SK-N-SH (cell line): ENCODE results near the gene AGRP. TPM values are rescaled to one million over a fixed set of nuclear protein-coding genes. Genes with fewer than 3 reads are reported as not detected.

ENCODE experiments used
- CTCF ChIA-PET: fragments of 300-600, 350-600 bp; formaldehyde crosslinking; extraction: SDS; loops from one replicate; lab custom pipeline; 2021; lab: Yijun Ruan, JAX
- POLR2A ChIA-PET: fragments of 350-600 bp; sonication (Branson Sonifier 250); formaldehyde crosslinking; extraction: SDS; loops from one replicate; lab custom pipeline; 2020; ENCODE audit warnings: antibody characterized with exemption, inconsistent platforms; lab: Yijun Ruan, JAX
- DNase-seq: peaks from one replicate; pipeline ENCODE4 v3.0.0; 2012
- H2AFZ ChIP-seq: fragments of 200-600 bp; sonication (generic); 2 replicates; pipeline ENCODE4 v1.8.1; 2016; ENCODE audit warnings: antibody characterized with exemption, mild to moderate bottlenecking, low read depth
- H3F3A ChIP-seq: fragments of 200-600 bp; sonication (generic); replicated peaks from 2 replicates; pipeline ENCODE3; 2016; ENCODE audit warnings: antibody characterized with exemption, mild to moderate bottlenecking; ENCODE audit not compliant: insufficient read depth
- H3K27ac ChIP-seq, 2 experiments: fragments of 200-500 bp in 1 of 2; fragments of 200-600 bp in 1 of 2; sonication (Bioruptor generic) in 1 of 2; sonication (generic), shearing (Covaris generic) in 1 of 2; 2 replicates each; pipeline versions ENCODE4 v1.5.1 to v1.6.1; 2014 to 2016; ENCODE audit warnings: low read depth in 2 of 2, inconsistent platforms in 1 of 2, low read length in 1 of 2, mild to moderate bottlenecking in 1 of 2, mixed read lengths in 1 of 2
- H3K27me3 ChIP-seq: fragments of 200-600 bp; sonication (generic), shearing (Covaris generic); 2 replicates; pipeline ENCODE4 v1.6.1; 2016; ENCODE audit warnings: mixed run types; ENCODE audit not compliant: insufficient read depth
- H3K36me3 ChIP-seq, 2 experiments: fragments of 200-500 bp in 1 of 2; fragments of 200-600 bp in 1 of 2; sonication (Bioruptor generic) in 1 of 2; sonication (generic) in 1 of 2; replicated peaks in 1 of 2; 2 replicates each; pipeline versions ENCODE3 to v1.5.1; 2014 to 2016; ENCODE audit warnings: low read length in 1 of 2, mild to moderate bottlenecking in 1 of 2; ENCODE audit not compliant: insufficient read depth in 2 of 2, control insufficient read depth in 1 of 2
- H3K4me1 ChIP-seq, 2 experiments: fragments of 200-500 bp in 1 of 2; fragments of 200-600 bp in 1 of 2; sonication (Bioruptor generic) in 1 of 2; sonication (generic), shearing (Covaris generic) in 1 of 2; 2 replicates each; pipeline versions ENCODE4 v1.5.1 to v1.6.1; 2014 to 2016; ENCODE audit warnings: low read depth in 1 of 2, low read length in 1 of 2, mixed run types in 1 of 2; ENCODE audit not compliant: insufficient read depth in 2 of 2, control insufficient read depth in 1 of 2
- H3K4me2 ChIP-seq: fragments of 200-600 bp; sonication (generic), shearing (Covaris generic); 2 replicates; pipeline ENCODE4 v1.6.1; 2017; ENCODE audit warnings: mixed run types
- H3K4me3 ChIP-seq, 2 experiments: fragments of 200-500 bp in 1 of 2; fragments of 200-600 bp in 1 of 2; sonication (Bioruptor generic) in 1 of 2; sonication (generic), shearing (Covaris generic) in 1 of 2; 2 replicates each; pipeline versions ENCODE4 v1.5.1 to v1.8.1; 2014 to 2016; ENCODE audit warnings: low read depth in 2 of 2, inconsistent platforms in 1 of 2, low read length in 1 of 2, mild to moderate bottlenecking in 1 of 2, mixed read lengths in 1 of 2, moderate library complexity in 1 of 2
- H3K79me2 ChIP-seq: fragments of 200-600 bp; sonication (generic); 2 replicates; pipeline ENCODE4 v1.8.1; 2017; ENCODE audit warnings: mild to moderate bottlenecking; ENCODE audit not compliant: insufficient read depth
- H3K9ac ChIP-seq: fragments of 200-600 bp; sonication (generic); 2 replicates; pipeline ENCODE4 v1.6.1; 2017; ENCODE audit warnings: mixed run types
- H3K9me2 ChIP-seq: fragments of 200-600 bp; sonication (generic); 2 replicates; pipeline ENCODE4 v1.6.1; 2017; ENCODE audit warnings: mixed run types
- H3K9me3 ChIP-seq: fragments of 200-600 bp; sonication (generic); 2 replicates; pipeline ENCODE4 v1.6.1; 2017; ENCODE audit warnings: mixed run types, mild to moderate bottlenecking, moderate library complexity
- H4K20me1 ChIP-seq: fragments of 200-600 bp; sonication (generic); 2 replicates; pipeline ENCODE4 v1.6.1; 2017; ENCODE audit warnings: mild to moderate bottlenecking, mixed run types; ENCODE audit not compliant: insufficient read depth
- ELF1 ChIP-seq: IDR thresholded peaks from 2 replicates; pipeline ENCODE4 v1.4.0; 2012
- FOXM1 ChIP-seq: IDR thresholded peaks from 2 replicates; pipeline ENCODE4 v1.4.0; 2012; ENCODE audit warnings: low read depth, mild to moderate bottlenecking
- IRF3 ChIP-seq: fragments of 150-350 bp; IDR thresholded peaks from 2 replicates; pipeline ENCODE4 v1.6.1; 2016; ENCODE audit warnings: mild to moderate bottlenecking, low read depth, low read length
- JUND ChIP-seq: IDR thresholded peaks from 2 replicates; pipeline ENCODE4 v1.4.0; 2012
- PBX3 ChIP-seq: IDR thresholded peaks from 2 replicates; pipeline ENCODE4; 2012
- REST ChIP-seq: IDR thresholded peaks from 2 replicates; pipeline ENCODE4 v1.6.1; 2012; ENCODE audit warnings: mild to moderate bottlenecking, low read depth, low read length, moderate library complexity
- RFX5 ChIP-seq: IDR thresholded peaks from 2 replicates; pipeline ENCODE4 v1.6.1; 2012; ENCODE audit warnings: mild to moderate bottlenecking, improper control_type of control experiment, low read length
- SMC3 ChIP-seq: IDR thresholded peaks from 2 replicates; pipeline ENCODE4 v1.6.1; 2012; ENCODE audit warnings: low read depth, low read length, improper control_type of control experiment
- TEAD4 ChIP-seq: IDR thresholded peaks from 2 replicates; pipeline ENCODE4 v1.4.0; 2012; ENCODE audit warnings: mild to moderate bottlenecking, borderline replicate concordance; ENCODE audit not compliant: insufficient read depth
- WGBS: methylation state at CpG from one replicate; pipeline ENCODE4 v1.1.6; 2017; ENCODE audit warnings: low lambda C conversion rate; 5-methylcytosine and 5-hydroxymethylcytosine counted together
- polyA plus RNA-seq, 3 experiments: library from polyadenylated mRNA; depleted of rRNA; stranded (reverse); fragments of >200 nt; gene quantifications; 2 replicates each; pipeline ENCODE4 v1.2.3, GENCODE V29; 2012
- TF ChIP-seq, protein P1 (sequence below): fragments of 150-350 bp; IDR thresholded peaks from 2 replicates; pipeline ENCODE4 v1.6.1; 2017; ENCODE audit warnings: antibody characterized with exemption, low read length, low read depth, borderline replicate concordance

Gene AGRP
- polyA plus RNA-seq, 1 of the 3 experiments (the other 2 are of a cell fraction) = not detected

GRCh38 chr16:67436640-67437193 lies 46.6 kb downstream of the AGRP start:
- Histone ChIP-seq H3K27me3 (no peaks in the 10 kb centered on the region), H3K79me2 (no peaks in the 10 kb centered on the region), H3K27ac (no peak overlapping the region), H3K9ac (no peak overlapping the region), H3K9me3 (no peaks in the 10 kb centered on the region), H3K4me1 (peaks cover 0 to 6% of the 10 kb centered on the region in 2 experiments; a peak in 1 of 4 replicates), H3K4me3 (no peak overlapping the region), H3F3A (no peaks in the 10 kb centered on the region), H3K4me2 (no peak overlapping the region), H4K20me1 (no peaks in the 10 kb centered on the region), H2AFZ (no peak overlapping the region), H3K9me2 (no peaks in the 10 kb centered on the region), H3K36me3 (peaks cover 7 to 27% of the 10 kb centered on the region in 2 experiments)
- WGBS = 95% methylated on average over 19 of the region's 23 CpGs
- ChIA-PET POLR2A (no interaction called here), CTCF (interaction anchor here (1.6 to 2.3 kb wide), 2 partner anchors 10 to 85 kb away, joined by 6 read pairs; no protein-coding TSS in a partner anchor)
- DNase-seq = no peak
- TF ChIP-seq, protein P1, sequence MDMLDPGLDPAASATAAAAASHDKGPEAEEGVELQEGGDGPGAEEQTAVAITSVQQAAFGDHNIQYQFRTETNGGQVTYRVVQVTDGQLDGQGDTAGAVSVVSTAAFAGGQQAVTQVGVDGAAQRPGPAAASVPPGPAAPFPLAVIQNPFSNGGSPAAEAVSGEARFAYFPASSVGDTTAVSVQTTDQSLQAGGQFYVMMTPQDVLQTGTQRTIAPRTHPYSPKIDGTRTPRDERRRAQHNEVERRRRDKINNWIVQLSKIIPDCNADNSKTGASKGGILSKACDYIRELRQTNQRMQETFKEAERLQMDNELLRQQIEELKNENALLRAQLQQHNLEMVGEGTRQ = no peak
- no peak for TF ChIP-seq TEAD4
- no peak for TF ChIP-seq JUND
- no peak for TF ChIP-seq FOXM1
- no peak for TF ChIP-seq IRF3
- TF ChIP-seq RFX5 = no peak
- TF ChIP-seq ELF1 = no peak
- no peak for TF ChIP-seq PBX3
- no peak for TF ChIP-seq REST
- no peak for TF ChIP-seq SMC3
